ENCODE results near the gene FHL2. TPM values are rescaled to one million over a fixed set of nuclear protein-coding genes. Genes with fewer than 3 reads are reported as not detected.

FHL2 gene
- total and polyA plus RNA-seq, 9 of the 15 experiments (the other 6 are each of a cell fraction or from before 2014, with no cell fraction given), result 7.5 to 33.1 (median 23.9) TPM

GRCh38 chr2:105337122-105338019, 61.5 kb downstream of the FHL2 start, which contains the start of gene C2orf49 (continued):
- TF ChIP-seq CEBPZ (IDR thresholded peaks at IDR 0.05; ENCODE audit: borderline replicate concordance, low read depth, low read length) (no peak), POLR2AphosphoS2 (IDR thresholded peaks at IDR 0.05; ENCODE audit: low read length) (no peak), ZNF780A (CRISPR knock-in tag; IDR thresholded peaks at IDR 0.05) (no peak), ZNF764 (CRISPR knock-in tag; IDR thresholded peaks at IDR 0.05; ENCODE audit: low read depth) (no peak), ZBTB40 (IDR thresholded peaks at IDR 0.05) (peak; percentile 93), ZBTB40 (CRISPR knock-in tag; IDR thresholded peaks at IDR 0.05) (no peak), NFATC3 (IDR thresholded peaks at IDR 0.05) (no peak), HNRNPLL (IDR thresholded peaks at IDR 0.05; ENCODE audit: low read depth, low read length, poor library complexity, severe bottlenecking) (peak; percentile 63), NCOA4 (IDR thresholded peaks at IDR 0.05; ENCODE audit: partially characterized antibody) (no peak), MYBL2 (IDR thresholded peaks at IDR 0.05; ENCODE audit: low read depth) (no peak), MYBL2 (CRISPR knock-in tag; IDR thresholded peaks at IDR 0.05; ENCODE audit: borderline replicate concordance) (no peak), SMARCE1 (IDR thresholded peaks at IDR 0.05) (no peak)
